Mucosa of descending colon (tissue), 3 donors: ENCODE results near the gene FRS3. TPM values are rescaled to one million over a fixed set of nuclear protein-coding genes. Genes with fewer than 3 reads are reported as not detected.

Source experiments
- ATAC-seq: fragments of 200-7000 bp; cut with Tn5 transposase; one replicate; pipeline ENCODE4 v1.9.1; 2020; ENCODE audit warnings: mild to moderate bottlenecking, moderate library complexity
- DNase-seq, 3 donors: peaks; one replicate each; pipeline ENCODE4 v3.0.0-alpha.2; 2020
- H3K36me3 ChIP-seq: fragments of 200-600 bp; one replicate; pipeline ENCODE4 v1.8.0; 2021; ENCODE audit warnings: low read depth, mild to moderate bottlenecking
- H3K4me1 ChIP-seq: fragments of 200-600 bp; one replicate; pipeline ENCODE4 v1.8.0; 2021; ENCODE audit warnings: low read depth, mild to moderate bottlenecking
- H3K4me3 ChIP-seq: fragments of 200-600 bp; one replicate; pipeline ENCODE4 v1.8.0; 2021; ENCODE audit warnings: mild to moderate bottlenecking
- H3K9me3 ChIP-seq: fragments of 200-600 bp; one replicate; pipeline ENCODE4 v1.8.0; 2021; ENCODE audit warnings: mild to moderate bottlenecking
- intact Hi-C, 2 donors: fragments of 100-400 bp; cut with DNase I in 1 of 2; cut with micrococcal nuclease in 1 of 2; formaldehyde crosslinking; loops; one replicate each; pipeline versions ENCODE4 v1.11.0 to v1.11.1; 2022; cut with DNase I, micrococcal nuclease
- total RNA-seq, 3 donors: library from RNA; stranded (reverse); fragmentation: NEBNext Ultra II Directional in 2 of 3; extraction: Animal tissue kit (Norgen Biotek cat#: 25700) in 2 of 3; gene quantifications; one replicate each; pipeline versions ENCODE4 v1.2.1 to v1.2.4, GENCODE V29; 2021 to 2023
- TF ChIP-seq, protein P1 (sequence below): fragments of 200-600 bp; IDR thresholded peaks from one replicate; pipeline ENCODE4 v1.8.0; 2022; ENCODE audit warnings: antibody characterized with exemption, mild to moderate bottlenecking
- donor health status: DM: no; HTN: no; CAD: no; lungs with moderate emphysema.
- donor health status: DM: no; HTN: no; CAD: no.
- donor health status: DM: no; HTN: yes; CAD: no.

Gene FRS3
- total RNA-seq, 3 donors from 2014 or later = 3.6 to 7.9 (median 4.6) TPM

DNA sequence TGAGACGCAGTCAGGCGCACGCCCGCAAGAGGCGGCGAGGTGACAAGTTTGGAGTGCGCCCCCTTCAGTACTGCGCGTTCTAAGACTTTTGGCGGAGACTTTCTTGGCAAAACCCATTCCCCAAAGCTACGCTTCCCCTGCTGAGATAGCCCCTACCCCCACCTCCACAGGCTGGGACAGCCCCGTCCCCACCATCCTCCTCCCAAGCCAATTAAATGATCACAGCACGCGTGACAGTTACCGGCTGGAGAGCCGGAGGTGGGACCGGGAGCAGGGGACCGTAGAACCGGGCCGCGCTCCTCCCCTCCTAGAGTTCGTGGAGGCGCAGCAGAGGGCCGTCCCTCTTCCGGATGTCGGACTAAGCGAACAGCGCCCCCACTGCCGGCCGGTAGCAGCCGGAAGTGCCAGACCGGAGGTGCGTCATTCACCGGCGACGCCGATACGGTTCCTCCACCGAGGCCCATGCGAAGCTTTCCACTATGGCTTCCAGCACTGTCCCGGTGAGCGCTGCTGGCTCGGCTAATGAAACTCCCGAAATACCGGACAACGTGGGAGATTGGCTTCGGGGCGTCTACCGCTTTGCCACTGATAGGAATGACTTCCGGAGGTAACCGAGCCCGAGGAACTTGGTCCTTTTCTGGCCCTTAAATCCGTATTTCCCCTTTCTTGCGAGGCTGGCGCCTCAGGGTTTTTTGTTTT lies 7.7 kb upstream of the FRS3 start, which contains the start of gene TOMM6:
Gene TOMM6, plus strand, starts transcription at position 476 of the 699 bp plus-strand sequence. Its CDS starts 4 bp downstream, at position 480.
- no peaks in the 10 kb centered on the region for H3K9me3 ChIP-seq
- TF ChIP-seq, protein P1, sequence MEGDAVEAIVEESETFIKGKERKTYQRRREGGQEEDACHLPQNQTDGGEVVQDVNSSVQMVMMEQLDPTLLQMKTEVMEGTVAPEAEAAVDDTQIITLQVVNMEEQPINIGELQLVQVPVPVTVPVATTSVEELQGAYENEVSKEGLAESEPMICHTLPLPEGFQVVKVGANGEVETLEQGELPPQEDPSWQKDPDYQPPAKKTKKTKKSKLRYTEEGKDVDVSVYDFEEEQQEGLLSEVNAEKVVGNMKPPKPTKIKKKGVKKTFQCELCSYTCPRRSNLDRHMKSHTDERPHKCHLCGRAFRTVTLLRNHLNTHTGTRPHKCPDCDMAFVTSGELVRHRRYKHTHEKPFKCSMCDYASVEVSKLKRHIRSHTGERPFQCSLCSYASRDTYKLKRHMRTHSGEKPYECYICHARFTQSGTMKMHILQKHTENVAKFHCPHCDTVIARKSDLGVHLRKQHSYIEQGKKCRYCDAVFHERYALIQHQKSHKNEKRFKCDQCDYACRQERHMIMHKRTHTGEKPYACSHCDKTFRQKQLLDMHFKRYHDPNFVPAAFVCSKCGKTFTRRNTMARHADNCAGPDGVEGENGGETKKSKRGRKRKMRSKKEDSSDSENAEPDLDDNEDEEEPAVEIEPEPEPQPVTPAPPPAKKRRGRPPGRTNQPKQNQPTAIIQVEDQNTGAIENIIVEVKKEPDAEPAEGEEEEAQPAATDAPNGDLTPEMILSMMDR = peak; percentile 92
- peak; percentile 94 for ATAC-seq
- intact Hi-C loops = loop anchor here in 1 of 2 donors (10.0 kb wide), 1 partner anchor 257 kb away; no protein-coding TSS in a partner anchor
- H3K36me3 ChIP-seq = no peaks in the 10 kb centered on the region
- H3K4me1 ChIP-seq = peaks cover 16% of the 10 kb centered on the region
- H3K4me3 ChIP-seq = peak within 1 kb of the TSS; percentile 67
- peak; percentile 98 for DNase-seq

DNA sequence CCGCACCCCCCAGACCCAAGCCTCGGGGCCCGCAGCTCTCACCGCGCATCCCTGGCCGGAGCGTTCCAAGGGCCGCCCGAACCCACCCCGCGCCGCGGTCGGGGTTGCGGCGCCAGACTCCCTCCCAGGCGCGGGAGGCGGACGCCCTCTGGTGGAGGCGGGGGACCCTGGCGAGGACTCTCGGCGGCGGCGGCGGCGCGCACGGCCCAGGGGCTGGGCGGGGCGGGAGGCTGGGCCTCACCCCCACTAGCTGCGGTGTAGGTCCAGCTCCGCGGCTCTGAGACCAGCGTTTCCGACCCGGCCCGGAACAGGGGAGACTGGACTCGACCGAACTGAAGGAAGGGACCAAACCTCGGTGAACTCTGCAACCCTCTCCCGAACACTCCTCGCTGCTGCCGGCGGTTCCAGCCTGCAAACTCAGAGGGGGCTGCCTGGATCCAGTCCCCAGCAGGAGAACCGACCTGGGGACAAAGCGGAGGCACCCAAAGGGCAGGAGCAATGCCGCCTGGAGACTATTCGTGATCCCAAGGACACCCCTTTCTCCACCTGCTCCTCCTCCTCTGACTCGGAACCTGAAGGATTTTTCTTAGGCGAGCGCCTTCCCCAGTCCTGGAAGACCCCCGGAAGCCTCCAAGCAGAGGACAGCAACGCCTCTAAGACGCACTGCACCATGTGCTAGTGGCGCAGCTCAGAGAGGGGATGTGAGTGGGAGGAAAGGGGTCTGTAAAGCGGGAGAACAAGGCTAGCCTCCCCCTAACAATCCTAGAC lies 6.9 kb upstream of the FRS3 start:
- H3K4me3 ChIP-seq = peak overlapping the region; percentile 67
- TF ChIP-seq, protein P1 = peak; percentile 92
- no peaks in the 10 kb centered on the region for H3K9me3 ChIP-seq
- intact Hi-C loops = loop anchor here in 1 of 2 donors (10.0 kb wide), 1 partner anchor 258 kb away; no protein-coding TSS in a partner anchor
- peak; percentile 91 for ATAC-seq
- no peaks in the 10 kb centered on the region for H3K36me3 ChIP-seq
- peaks cover 19% of the 10 kb centered on the region for H3K4me1 ChIP-seq
- peak; percentile 92 to 96 (median 92) for DNase-seq

DNA sequence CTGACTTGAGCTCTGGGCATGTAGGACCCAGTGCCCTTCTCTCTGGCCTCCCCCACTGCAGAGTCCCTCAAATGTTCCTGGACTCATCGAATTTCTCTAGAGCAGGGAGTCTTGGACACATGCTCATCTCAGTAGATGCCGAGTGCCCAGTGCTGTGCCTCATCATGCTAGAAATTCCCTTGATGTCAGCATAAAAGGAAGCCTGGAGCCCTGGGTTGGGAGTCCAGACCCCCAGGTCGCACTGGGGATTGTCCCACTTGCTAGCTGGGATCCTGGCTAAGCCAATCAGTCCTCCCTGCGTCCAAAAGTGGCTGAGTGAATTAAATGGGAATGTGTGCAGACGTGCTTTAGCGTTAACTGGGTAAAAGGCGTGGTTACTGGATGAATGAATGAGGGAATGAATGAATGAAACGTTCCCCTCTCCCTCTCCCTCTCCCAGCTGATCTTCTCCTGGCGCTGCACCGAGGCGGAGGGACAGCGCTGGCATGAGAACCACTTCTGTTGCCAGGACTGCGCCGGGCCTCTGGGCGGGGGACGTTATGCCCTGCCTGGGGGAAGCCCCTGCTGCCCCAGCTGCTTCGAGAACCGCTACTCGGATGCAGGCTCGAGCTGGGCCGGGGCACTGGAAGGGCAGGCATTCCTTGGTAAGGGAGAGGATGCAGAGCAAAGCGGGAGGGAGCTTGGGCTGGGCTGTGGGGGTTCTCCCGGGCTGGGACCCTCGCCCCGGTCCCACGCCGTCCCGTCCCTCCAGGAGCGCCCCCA lies 6.2 kb upstream of the FRS3 start:
- Histone ChIP-seq H3K9me3 (no peaks in the 10 kb centered on the region), H3K36me3 (no peaks in the 10 kb centered on the region), H3K4me3 (peak overlapping the region; percentile 67), H3K4me1 (peaks cover 27% of the 10 kb centered on the region)
- TF ChIP-seq, protein P1 = no peak
- intact Hi-C loops = loop anchor here in 1 of 2 donors (10.0 kb wide), 1 partner anchor 259 kb away; no protein-coding TSS in a partner anchor
- no peak for ATAC-seq
- DNase-seq = no peak

DNA sequence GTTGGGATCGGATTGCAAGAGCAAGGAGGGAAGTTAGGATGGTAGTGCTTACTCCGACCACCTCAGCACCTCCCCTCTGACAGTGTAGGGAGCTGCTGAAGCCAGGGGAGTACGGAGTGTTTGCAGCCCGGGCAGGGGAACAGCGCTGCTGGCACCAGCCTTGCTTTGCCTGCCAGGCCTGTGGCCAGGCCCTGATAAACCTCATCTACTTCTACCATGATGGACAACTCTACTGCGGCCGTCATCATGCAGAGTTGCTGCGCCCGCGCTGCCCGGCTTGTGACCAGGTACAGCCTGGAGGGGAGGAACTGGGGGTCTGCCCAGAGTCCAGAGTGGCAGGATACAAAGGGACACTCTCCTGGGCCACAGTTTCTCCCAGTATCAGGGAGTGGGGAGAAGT lies 5.6 kb upstream of the FRS3 start:
- TF ChIP-seq, protein P1 = no peak
- no peak overlapping the region for H3K4me3 ChIP-seq
- ATAC-seq (no peak), DNase-seq (no peak)
- H3K36me3 ChIP-seq = no peaks in the 10 kb centered on the region
- no peaks in the 10 kb centered on the region for H3K9me3 ChIP-seq
- intact Hi-C loops = loop anchor here in 1 of 2 donors (10.0 kb wide), 1 partner anchor 260 kb away; no protein-coding TSS in a partner anchor
- peaks cover 29% of the 10 kb centered on the region for H3K4me1 ChIP-seq

DNA sequence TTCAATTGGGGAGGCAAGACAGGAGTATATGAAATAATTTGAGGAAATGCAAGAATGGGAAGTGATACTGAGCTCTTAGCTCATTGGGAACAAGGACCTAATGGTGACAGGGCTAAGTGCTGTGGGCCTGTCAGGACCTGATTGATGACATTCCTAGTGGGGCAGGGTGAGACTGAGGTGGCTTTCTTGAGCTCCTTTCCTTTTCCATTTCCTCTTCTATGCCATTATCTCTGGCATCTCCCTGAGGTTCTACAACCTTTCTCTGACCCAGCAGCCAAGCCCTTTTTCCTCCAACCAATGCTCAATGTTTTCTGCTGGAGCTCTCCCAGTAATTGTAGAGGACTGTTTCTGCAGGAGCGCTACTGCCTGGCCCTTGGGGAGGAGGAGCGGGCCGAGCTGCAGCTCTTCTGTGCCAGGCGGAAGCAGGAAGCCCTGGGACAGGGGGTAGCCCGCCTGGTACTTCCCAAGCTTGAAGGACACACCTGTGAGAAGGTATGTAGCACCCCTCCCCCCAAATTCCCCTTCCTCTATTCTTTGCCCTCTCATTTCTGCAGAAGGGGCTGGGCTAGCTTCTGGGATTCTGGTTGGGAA lies 5.0 kb upstream of the FRS3 start:
- peaks cover 29% of the 10 kb centered on the region for H3K4me1 ChIP-seq
- H3K9me3 ChIP-seq = no peaks in the 10 kb centered on the region
- DNase-seq (no peak), ATAC-seq (no peak)
- TF ChIP-seq, protein P1 = no peak
- no peak overlapping the region for H3K4me3 ChIP-seq
- intact Hi-C loops = loop anchor here in 1 of 2 donors (10.0 kb wide), 1 partner anchor 260 kb away; no protein-coding TSS in a partner anchor
- no peaks in the 10 kb centered on the region for H3K36me3 ChIP-seq
